HG02623 (cell line): Measurements from ENCODE around the gene C2orf76.

Experiments used
- ATAC-seq: cut with Tn5 transposase; IDR thresholded peaks from one replicate; pipeline ENCODE4 v1.9.1; 2021; ENCODE audit warnings: moderate library complexity; ENCODE audit not compliant: unreplicated experiment

The C2orf76 gene

GRCh38 chr2:119338826-119339561 is 27.6 kb downstream of the C2orf76 start:
- peak; percentile 99 for ATAC-seq

GRCh38 chr2:119338272-119338671 is 28.4 kb downstream of the C2orf76 start:
- no peak for ATAC-seq

- no peak for ATAC-seq
Observed at GRCh38 chr2:119337749-119338148, 28.9 kb downstream of the C2orf76 start.

GRCh38 chr2:119333833-119334232 is 32.8 kb downstream of the C2orf76 start:
- no peak for ATAC-seq

GRCh38 chr2:119333360-119333759 is 33.3 kb downstream of the C2orf76 start:
- ATAC-seq, result no peak

GRCh38 chr2:119332953-119333352 is 33.7 kb downstream of the C2orf76 start:
- no peak for ATAC-seq

- ATAC-seq, result no peak
Observed at GRCh38 chr2:119327431-119327830, 39.2 kb downstream of the C2orf76 start.

GRCh38 chr2:119326938-119327337 is 39.7 kb downstream of the C2orf76 start:
- no peak for ATAC-seq

GRCh38 chr2:119324685-119325270 is 41.9 kb downstream of the C2orf76 start:
- ATAC-seq, result no peak

GRCh38 chr2:119323459-119323858 is 43.2 kb downstream of the C2orf76 start:
- no peak for ATAC-seq

- no peak for ATAC-seq
Observed at GRCh38 chr2:119319593-119319992, 47.0 kb downstream of the C2orf76 start.

GRCh38 chr2:119317554-119317953 is 49.1 kb downstream of the C2orf76 start:
- no peak for ATAC-seq

- no peak for ATAC-seq
Observed at GRCh38 chr2:119316066-119316465, 50.6 kb downstream of the C2orf76 start.

GRCh38 chr2:119315241-119315925 is 51.3 kb downstream of the C2orf76 start:
- no peak for ATAC-seq

GRCh38 chr2:119311831-119312230 is 54.8 kb downstream of the C2orf76 start:
- no peak for ATAC-seq

- ATAC-seq, result no peak
Observed at GRCh38 chr2:119311371-119311770, 55.3 kb downstream of the C2orf76 start.

GRCh38 chr2:119308793-119309330 is 57.8 kb downstream of the C2orf76 start:
- no peak for ATAC-seq

GRCh38 chr2:119307419-119308140 is 59.1 kb downstream of the C2orf76 start:
- no peak for ATAC-seq

- no peak for ATAC-seq
Observed at GRCh38 chr2:119306196-119306590, 60.4 kb downstream of the C2orf76 start.

- ATAC-seq, result no peak
Observed at GRCh38 chr2:119305497-119306195, 61.0 kb downstream of the C2orf76 start.

- ATAC-seq, result no peak
Observed at GRCh38 chr2:119304847-119305246, 61.8 kb downstream of the C2orf76 start.
